RPMI8226 (cell line): ENCODE data around the gene KIAA1755.
"Not testable (repeated sequence)": the region's sequence is repeated elsewhere in the genome, so short reads cannot be mapped to it uniquely, and the experiment has no call there.

Experiments used
- DNase-seq: peaks from one replicate; pipeline ENCODE4 v3.0.0-alpha.2; 2015

Gene KIAA1755

DNA sequence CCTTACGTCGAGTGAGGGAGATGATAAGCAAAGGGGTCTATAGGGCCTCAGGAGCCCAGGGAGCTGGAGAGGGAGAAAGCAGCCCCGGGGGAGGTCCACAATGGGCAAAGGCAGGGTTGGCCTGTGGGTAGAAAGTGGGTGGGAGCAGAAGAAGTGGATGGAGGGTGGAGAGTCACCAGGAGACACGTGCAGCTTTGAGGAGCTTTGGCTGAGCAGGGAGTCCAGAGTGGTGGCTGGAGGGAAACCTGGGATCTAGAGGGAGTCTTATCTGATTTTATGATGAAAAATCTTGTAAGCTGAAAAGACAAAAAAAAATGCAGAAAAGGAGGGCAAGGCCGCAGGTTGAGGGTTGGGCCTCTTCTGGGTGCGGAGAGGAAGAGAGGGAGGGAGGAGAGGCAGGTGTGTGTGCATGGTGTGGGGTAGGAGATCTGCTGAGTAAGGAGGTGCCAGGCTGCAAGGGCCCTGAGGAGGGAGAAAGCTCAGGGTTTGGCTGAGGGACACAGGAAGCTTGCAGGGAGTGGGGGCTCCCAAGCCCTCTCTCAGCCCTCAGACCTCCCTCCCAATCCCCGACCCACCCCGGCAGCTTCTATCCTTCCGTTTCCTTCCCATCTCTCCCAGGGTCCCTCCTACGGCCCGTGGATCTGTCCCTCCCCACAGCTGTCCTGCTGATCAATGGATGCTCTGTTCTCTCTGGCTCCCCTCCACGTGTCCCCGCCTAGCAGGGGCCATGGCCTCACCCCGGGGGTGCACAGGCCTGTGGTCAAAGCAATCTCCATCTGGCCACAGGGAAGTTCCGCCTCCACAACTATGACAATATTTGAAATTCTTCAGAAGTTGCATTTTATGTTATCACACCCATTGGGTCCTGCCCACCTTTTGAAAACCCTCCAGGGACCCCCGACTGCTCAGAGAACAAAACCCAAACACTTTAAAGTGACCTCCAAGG, 26.3 kb upstream of the KIAA1755 start:
- DNase-seq: peak; percentile 38

DNA sequence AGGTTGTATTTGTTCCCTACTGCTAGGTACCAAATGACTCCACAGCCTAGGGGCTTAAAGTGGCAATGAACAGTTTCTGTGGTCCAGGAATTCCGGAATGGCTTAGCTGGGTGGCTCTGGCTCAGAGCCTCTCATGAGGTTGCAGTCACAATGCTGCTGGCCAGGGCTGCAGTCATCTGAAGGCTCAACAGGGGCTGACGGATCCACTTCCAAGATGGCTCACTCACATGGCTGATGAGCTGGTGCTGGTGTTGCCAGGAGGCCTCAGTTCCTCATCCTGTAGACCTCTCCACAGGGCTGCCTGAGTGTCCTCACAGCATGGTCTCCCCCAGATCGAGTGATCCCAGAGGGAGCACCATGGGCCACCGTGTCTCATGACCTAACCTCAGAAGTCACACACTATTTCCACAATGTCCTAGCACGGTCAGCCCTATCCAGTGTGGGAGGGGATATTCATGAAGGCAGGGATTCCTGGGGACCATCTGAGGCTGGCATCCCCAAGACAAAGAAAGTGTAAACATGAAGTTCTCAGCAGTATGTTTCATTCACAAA, 24.4 kb upstream of the KIAA1755 start:
- DNase-seq: no peak

DNA sequence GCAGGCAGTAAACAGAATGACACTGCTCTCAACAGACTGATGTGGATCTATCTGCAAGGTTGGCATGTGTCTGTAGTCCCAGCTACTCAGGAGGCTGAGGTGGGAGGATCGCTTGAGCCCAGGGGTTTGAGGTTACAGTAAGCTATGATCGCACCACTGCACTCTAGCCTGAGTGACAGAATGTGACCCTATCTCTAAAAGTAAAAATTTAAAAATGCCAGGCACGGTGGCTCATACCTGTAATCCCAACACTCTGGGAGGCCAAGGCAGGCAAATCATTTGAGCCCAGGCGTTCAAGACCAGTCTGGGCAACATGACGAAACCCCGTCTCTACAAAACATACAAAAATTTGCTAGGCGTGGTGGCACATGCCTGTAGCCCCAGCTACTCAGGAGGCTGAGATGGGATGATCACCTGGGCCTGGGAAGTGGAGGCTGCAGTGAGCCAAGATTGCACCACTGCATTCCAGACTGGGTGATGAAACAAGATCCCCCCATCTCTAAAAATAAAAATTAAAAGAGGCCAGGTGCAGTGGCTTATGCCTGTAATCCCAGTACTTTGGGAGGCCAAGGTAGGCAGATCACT, 23.6 kb upstream of the KIAA1755 start:
- DNase-seq: not testable (repeated sequence)

DNA sequence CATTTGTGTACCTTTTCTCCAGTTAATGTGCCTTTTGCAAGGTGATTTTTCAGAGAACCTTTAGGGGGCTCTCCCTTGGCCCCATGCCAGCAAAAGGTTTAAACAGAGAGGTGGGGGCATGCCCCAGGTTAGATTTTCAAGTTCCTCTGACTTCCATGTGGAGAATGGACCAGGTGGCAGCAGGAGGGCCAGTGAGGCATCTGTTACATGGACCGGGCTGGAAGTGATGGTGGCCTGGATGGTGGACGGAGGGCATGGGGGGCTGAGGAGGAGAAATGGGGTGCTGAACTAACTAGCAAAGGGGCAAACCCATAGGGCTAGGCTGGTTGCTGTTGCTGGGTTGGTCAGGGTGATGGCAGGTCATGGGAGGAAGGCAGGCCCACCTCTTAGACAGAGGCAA, 22.7 kb upstream of the KIAA1755 start:
- DNase-seq: no peak

DNA sequence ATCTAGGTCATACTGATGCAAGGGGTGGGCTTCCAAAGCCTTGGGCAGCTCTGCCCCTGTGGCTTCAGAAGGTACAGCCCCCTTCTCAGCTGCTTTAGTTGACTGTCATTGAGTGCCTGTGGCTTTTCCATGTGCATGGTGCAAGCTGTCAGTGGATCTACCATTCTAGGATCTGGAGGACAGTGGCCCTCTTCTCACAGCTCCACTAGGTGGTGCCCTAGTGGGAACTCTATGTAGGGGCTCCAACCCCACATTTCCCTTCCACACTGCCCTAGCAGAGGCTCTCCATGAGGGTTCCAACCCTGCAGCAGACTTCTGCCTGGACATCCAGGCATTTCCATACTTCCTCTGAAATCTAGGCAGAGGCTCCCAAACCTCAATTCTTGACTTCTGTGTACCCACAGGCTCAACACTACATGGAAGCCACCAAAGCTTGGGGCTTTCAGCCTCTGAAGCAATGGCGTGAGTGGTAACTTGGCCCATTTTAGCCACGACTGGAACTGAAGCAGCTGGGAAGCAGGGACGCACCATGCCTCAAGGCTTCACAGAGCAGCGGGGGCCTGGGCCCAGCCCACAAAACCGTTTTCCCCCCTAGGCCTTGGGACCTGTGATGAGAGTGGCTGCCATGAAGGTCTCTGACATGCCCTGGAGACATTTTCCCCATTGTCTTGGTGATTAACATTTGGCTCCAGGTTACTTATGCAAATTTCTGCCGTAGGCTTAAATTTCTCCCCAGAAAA, 20.8 kb upstream of the KIAA1755 start:
- not testable (repeated sequence) for DNase-seq

DNA sequence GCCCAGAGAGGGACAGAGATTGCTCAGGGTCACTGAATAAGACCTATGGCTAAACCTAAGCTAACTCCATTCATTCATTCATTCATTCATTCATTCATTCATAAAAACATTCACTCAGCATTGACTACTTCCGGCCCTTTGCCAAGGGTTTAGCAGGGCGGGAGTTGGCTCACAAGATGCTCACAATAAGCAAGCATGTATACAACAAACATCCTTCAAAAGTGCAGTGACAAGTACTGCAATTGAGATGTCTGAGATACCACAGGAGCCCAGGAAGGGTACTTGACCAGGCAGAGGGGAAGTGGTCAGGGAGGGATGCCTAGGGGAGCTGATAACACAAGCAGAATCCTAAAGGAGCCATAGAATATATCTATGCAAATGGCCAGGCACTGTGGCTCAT, 18.2 kb upstream of the KIAA1755 start:
- DNase-seq: no peak

DNA sequence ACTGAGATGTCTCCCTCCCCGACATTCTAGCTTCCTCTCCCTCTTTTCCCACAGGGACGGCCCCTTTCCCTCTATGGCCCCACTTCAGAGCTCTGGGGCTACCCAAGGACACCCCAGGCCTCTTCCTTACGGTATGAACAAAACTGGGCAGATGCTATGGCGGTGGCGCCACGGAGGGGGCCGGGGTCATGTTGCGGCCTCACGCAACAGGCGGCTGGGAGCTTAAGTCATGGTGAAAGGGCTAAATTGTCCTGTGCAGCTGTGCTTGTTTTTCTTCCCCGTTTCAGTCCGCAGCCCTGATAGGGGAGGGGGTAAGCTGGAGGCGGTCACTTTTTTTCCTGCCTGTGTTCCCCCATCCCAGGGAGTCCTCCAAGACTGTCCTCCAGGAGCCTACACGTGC, 17.6 kb upstream of the KIAA1755 start:
- DNase-seq: no peak

DNA sequence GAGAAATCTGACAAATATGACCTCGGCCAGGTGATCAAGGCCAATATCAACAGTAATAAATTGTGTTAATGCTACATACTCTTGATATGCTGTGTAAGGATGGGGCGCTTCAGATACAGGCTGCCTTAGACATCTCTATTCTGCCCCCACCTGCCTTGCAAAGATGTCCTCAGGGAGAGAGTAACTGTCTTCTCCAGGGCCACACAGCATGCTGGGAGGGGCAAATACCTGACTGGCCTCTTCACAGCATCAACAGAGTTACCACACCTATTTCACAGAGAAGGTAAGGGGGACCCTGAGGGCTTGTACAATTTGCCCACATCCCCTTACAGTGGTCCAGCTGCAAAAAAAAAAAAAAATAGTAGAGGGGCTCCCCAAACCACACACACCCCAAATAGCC, 17.2 kb upstream of the KIAA1755 start:
- DNase-seq: no peak

DNA sequence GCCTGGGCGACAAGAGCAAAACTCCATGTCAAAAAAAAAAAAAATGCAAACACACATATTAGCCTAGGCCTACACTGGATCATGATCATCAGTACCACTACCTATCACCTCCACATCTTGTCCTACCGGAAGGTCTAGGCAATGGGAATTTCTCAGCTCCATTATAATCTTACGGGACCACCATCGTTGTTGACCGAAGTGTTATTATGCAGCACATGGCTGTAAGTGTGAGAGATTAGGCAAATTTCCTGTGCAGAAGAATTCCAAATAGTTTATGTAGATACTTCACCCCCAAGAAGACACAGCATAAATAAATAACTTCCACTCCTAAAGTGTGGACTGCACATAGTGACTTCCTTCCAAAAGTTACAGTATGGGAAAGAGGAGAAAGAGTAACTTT, 16.8 kb upstream of the KIAA1755 start:
- no peak for DNase-seq

DNA sequence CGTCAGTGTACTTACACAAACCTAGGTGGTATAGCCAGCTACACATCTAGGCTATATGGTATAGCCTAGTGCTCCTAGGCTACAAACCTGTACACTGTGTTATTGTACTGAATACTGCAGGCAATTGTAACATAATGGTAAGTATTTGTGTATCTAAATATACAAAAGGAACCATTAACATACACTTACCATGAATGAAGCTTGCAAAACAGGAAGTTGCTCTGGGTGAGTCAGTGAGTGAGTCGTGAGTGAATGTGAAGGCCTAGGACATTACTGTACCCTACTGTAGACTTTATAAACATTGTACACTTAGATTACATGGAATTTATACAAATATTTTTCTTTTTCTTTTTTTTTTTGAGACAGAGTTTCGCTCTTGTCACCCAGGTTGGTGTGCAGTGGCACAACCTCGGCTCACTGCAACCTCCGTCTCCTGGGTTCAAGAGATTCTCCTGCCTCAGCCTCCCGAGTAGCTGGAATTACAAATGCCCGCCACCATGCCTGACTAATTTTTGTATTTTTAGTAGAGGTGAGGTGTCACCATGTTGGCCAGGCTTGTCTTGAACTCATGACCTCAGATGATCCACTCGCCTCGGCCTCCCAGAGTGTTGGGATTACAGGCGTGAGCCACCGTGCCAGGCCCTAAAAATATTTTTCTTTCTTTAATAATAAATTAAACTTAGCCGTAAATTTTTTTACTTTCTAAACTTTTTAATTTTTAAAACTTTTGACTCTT, 15.4 kb upstream of the KIAA1755 start:
- no peak for DNase-seq

DNA sequence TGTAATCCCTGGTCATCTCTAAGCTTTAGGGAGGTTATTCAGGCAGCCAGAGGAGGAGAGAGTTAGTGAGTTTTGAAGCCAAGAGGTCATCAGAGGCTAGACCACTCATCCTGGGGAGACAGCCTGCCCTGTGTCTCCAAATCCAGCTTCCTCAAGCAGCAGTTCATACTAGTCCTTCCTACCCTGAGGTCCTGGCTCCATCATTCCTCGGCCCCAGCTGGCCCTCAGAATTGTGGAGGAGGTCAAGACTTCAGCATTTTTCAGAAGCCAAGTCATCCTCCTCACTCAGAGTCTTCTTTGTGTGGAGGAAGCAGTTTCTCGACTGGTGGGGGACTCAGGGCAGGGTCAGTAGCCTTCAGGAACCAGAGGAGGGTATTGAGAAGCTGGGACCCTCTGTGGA, 12.4 kb upstream of the KIAA1755 start:
- no peak for DNase-seq

DNA sequence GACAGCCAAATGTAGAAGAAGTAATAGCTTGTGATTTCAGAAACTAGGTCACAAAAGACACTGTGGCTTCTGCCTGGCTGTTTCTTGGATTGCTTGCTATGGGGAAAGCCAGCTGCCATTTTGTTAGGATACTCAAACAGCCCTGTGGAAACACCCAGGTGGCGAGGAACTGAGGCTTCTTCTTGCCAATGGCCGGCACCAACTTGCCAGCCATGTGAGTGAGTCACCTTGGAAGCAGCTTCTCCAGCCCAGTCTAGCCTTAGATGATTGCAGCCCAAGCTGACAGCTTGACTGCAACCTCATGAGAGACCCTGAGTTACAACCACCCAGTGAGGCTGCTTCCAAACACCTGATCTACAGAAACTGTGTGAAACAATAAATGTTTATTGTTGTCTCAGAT, 11.9 kb upstream of the KIAA1755 start:
- no peak for DNase-seq

DNA sequence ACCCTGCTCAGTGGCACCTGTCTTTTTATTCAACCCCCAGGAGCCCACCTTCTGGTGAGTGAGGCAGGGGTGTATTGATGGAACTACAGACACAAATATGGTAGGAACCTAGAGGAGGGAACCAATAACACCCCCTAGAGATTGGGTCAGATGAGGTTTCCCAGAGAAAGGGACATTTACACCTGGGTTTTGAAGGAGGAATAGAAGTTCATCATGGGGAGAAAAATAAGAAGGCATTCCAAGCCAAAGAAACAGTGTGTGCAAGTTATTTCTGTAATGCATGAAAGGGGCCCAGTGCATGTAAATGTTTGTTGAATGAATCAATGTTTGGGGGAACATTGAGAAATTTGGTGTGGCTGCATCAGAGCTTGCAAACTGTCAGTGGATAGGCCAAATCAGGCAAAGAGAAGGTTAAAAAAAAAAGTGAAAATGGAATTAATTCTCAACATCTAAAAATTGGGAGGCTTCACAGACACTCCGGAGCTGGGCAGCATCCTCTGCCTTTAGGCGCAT, 11.1 kb upstream of the KIAA1755 start:
- DNase-seq: no peak

DNA sequence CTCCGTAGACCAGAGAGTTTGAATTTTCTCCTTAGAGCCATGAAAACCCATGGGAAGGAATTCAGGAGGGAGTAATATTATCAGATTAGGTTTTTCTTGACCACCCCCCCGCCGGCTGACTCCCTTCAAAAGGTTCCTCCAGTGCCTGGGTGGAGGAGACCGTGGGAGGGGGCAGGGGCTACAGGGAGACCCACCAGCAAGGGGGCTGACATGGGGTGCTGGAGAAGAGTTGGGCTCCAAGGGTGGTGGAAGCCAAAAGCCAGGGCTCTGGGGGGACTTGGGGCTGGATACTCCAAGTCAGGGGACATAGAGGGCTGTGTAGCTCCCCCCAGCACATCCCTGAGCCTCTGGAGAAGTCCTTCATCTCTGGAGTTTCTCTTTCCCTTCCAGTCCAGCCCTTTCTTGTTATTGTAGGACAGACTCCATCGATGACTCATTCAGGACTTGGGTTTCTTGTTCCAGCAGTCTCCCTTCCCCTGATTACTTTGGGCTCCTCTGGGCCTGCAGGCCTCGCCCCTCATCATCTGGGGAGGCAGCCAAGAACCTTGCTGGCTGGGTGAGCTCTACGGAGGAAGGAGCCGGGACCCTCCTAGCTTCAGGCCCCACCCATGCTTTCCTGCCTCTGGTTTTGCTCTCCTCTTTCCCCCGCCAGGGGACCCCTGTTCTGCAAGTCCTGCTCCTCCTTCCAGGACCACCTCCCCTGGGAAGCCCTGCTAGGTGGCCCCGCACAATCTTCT, 10.5 kb upstream of the KIAA1755 start:
- no peak for DNase-seq

DNA sequence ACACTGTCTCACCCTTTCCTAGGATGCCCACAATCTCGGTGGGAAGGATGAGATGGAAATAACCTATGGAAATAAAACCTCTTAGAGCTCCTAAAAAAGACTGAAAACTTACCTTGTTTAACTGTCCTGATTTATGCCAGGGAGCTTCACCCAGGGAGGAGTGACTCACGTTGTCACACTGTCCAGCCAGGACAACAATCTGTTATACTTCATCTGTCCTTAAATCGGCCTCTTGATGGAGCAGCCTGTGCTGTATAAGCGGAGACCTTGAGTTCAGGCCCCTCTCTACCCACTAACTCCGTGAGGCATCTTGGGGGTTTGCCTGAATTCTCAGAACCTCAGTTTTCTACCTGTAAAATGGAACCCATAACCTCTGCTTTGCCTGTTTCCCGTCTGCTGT, 9.2 kb upstream of the KIAA1755 start:
- no peak for DNase-seq

DNA sequence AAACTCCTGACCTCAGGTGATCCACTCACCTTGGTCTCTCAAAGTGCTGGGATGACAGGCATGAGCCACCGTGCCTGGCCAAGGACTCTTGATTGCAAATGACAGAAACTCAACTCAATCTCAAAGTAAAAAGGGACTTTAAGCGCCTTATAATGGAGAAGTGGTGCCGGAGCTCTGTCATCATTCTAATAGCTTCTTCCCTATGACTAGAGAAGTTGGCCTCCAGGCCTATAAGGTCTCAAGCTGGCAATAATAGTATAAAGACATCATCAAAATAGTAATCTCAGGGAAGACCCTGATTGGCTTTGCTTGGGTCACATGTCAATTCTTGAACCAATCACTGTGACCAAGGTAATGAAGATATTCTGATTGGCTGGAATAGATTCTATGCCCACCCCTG, 8.5 kb upstream of the KIAA1755 start:
- DNase-seq: no peak

DNA sequence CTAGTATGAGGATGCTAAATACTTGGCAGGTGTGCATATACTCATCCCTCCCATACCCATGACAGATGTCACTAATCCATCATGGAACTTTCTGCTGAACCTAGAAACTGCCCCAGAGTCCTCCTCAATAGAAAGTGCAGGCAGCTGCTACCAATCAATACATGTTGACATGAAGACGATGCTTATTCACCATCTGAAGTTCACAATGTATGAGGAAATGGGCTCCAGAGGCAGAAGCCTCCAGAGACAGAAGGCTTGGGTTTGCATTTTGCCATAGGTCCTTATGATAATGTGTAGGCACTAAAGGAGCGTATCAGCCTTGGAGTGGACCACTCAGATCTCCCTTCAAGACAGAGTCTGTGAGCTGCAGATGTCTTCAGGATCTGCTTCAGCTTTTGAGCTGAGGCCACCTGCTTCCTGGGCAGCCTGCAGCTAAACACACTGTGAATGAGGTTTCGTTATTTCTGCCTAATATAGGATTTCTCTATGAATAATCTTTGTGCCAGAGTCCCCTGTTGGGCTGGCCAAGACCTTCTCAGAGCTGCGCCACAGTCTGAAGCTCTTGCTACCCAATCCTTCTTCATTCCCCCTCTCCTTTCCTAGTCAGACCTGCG, 7.5 kb upstream of the KIAA1755 start:
- DNase-seq: no peak

DNA sequence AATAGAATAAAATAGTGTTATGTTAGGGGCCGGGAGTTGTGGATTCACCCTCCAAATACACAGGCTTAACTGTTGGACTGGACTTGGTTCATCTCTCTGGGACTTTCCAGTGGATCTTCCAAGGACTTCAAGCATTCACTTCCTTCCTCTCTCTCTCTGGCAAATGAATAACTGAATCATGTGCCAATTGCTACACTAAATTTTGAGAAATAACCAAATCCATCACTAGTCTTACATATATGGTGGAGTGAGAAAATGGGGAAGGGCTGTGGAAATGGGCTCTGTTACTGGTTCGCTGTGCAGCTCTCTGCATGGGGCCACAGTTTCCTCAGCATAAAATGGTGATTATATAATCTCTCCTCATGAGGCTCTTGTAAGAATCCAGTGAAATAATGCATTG, 6.8 kb upstream of the KIAA1755 start:
- no peak for DNase-seq

DNA sequence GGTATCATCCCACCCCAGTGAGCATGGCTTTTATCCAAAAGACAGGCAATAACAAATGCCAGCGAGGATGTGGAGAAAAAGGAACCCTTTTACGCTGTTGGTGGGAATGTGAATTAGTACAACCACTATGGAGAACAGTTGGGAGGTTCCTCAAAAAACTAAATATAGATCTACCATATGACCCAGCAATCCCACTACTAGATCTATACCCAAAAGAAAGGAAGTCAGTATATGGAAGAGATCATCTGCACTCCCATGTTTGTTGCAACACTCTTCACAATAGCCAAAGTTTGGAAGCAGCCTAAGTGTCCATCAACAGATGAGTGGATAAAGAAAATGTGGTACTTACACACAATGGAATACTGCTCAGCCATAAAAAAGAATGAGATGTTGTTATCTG, 5.9 kb upstream of the KIAA1755 start:
- DNase-seq: no peak

DNA sequence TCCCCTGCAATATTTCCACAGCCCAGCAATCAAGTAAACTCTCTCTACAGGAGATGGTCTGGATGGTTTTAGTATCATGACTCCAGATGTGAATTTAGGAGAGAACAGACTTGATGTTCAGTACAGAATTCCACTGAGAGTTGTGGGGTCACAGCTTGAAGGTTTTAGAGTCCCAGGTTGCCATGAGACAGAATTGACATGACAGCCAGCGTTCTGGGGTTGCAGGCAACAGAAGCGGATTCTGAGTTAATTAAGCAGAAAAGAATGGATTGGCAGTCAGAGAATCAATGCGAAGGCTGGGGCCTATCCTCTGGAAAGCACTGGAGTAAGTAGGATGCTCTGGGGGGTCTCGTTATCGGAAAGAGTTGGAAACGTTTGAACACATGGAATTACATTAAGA, 2.4 kb upstream of the KIAA1755 start:
- DNase-seq: no peak

DNA sequence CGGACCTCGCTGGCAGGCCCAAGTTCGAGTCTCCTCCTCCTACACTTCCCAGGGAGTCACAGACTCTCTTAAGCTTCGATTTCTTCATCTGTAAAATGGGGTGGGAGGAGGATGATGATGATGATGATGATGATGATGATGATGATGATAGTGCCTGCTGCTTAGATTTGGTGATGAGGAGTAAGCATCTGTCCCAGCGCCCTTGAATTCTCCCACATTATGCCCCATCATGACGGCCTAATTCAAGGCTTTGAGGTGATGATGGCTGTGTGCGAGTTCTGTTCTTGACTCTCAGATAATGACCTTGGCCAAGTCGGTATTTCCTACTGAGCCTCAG, 487 bp upstream of the KIAA1755 start:
- DNase-seq: no peak

DNA sequence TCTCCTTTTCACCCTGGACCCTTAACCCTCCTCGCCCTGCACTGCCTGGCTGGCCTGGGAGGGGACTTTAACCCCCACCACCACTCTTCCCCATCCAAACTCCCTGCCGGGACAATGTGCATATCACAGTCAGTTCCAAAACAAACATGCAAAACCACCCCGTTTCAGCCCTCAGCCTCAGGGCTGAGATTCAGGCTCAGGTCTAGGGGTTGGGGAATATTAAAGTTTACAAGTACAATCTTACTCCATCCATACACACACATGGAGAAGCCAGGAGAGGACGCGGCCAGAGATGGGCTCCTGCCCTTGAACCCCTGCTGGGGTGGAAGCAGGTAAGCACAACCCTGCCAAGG, 534 bp downstream of the KIAA1755 start:
- DNase-seq: no peak
